Upper lobe of right lung (tissue), 1 donor: ENCODE measurements around the gene OPA1. TPM values are rescaled to one million over a fixed set of nuclear protein-coding genes. Genes with fewer than 3 reads are reported as not detected.

Source experiments
- ATAC-seq: fragments of 200-7000 bp; cut with Tn5 transposase; one replicate; pipeline ENCODE4 v1.9.1; 2020; ENCODE audit warnings: mild to moderate bottlenecking, moderate library complexity
- DNase-seq: peaks from one replicate; pipeline ENCODE4 v3.0.0-alpha.2; 2020
- H3K27ac ChIP-seq: fragments of 200-600 bp; one replicate; pipeline ENCODE4 v1.8.0; 2022
- H3K27me3 ChIP-seq: fragments of 200-600 bp; one replicate; pipeline ENCODE4 v1.8.0; 2022; ENCODE audit warnings: mild to moderate bottlenecking
- H3K36me3 ChIP-seq: fragments of 200-600 bp; one replicate; pipeline ENCODE4 v1.8.0; 2022
- H3K4me1 ChIP-seq: fragments of 200-600 bp; one replicate; pipeline ENCODE4 v1.8.0; 2022
- H3K4me3 ChIP-seq: fragments of 200-600 bp; one replicate; pipeline ENCODE4 v1.8.0; 2022; ENCODE audit warnings: mild to moderate bottlenecking
- H3K9me3 ChIP-seq: fragments of 200-600 bp; one replicate; pipeline ENCODE4 v1.8.0; 2022
- intact Hi-C: fragments of 100-400 bp; cut with DNase I; formaldehyde crosslinking; loops from one replicate; pipeline ENCODE4 v1.11.0; 2022
- total RNA-seq: library from RNA; stranded (reverse); fragmentation: NEBNext Ultra II Directional; extraction: Animal tissue kit (Norgen Biotek cat#: 25700); gene quantifications from one replicate; pipeline ENCODE4 v1.2.1, GENCODE V29; 2021
- TF ChIP-seq, protein P1 (sequence below): fragments of 200-600 bp; IDR thresholded peaks from one replicate; pipeline ENCODE4 v1.8.0; 2022; ENCODE audit warnings: antibody characterized with exemption
- donor health status: DM: no; HTN: yes; CAD: no; lungs with severe emphysema.

The OPA1 gene
- total RNA-seq, 1 donor from 2014 or later, result 46.3 TPM

DNA sequence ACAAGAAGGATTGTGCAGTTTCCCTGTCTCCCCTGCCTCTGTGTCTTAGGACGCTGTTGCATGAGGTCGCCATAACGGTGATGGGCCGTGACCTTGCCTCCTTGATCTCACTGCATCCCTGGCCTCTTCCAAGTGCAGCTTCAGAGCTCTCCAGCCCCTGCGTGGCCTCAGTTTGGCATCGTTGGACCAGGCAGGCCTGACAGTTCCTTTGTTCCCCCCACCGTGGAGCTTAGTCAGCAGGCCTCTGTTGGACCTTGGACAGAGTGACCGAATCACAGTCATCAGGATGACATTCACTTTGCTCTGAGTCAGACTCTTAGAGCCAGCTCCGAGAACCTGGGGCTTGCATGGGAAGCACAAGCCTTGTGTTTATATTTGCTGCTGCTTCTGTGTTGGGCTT is 139.4 kb downstream of the OPA1 start:
- TF ChIP-seq, protein P1, sequence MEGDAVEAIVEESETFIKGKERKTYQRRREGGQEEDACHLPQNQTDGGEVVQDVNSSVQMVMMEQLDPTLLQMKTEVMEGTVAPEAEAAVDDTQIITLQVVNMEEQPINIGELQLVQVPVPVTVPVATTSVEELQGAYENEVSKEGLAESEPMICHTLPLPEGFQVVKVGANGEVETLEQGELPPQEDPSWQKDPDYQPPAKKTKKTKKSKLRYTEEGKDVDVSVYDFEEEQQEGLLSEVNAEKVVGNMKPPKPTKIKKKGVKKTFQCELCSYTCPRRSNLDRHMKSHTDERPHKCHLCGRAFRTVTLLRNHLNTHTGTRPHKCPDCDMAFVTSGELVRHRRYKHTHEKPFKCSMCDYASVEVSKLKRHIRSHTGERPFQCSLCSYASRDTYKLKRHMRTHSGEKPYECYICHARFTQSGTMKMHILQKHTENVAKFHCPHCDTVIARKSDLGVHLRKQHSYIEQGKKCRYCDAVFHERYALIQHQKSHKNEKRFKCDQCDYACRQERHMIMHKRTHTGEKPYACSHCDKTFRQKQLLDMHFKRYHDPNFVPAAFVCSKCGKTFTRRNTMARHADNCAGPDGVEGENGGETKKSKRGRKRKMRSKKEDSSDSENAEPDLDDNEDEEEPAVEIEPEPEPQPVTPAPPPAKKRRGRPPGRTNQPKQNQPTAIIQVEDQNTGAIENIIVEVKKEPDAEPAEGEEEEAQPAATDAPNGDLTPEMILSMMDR, result no peak
- H3K27ac ChIP-seq, result no peak overlapping the region
- intact Hi-C loops, result no loop called here
- no peaks in the 10 kb centered on the region for H3K36me3 ChIP-seq
- ATAC-seq (no peak), DNase-seq (no peak)
- H3K4me1 ChIP-seq, result no peaks in the 10 kb centered on the region
- no peaks in the 10 kb centered on the region for H3K27me3 ChIP-seq
- no peak overlapping the region for H3K4me3 ChIP-seq
- no peaks in the 10 kb centered on the region for H3K9me3 ChIP-seq

DNA sequence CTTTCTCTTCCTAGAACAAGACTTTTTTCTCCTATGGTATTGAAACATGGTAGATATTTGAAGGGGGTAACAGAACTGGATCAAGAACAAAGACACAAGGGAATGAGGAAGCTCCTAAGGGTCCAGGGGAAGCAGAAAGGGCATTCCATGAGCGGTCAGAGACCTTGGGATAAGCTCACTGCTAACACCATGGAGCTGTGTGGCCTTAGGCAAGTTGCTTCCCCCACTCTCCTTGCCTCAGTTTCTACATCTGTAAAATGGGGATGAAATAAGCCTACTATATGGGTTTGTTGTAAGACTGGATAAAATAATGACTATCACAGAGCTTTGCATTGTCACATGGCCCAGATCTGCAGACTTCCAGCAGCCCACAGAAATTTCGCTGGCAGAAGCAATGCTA is 139.8 kb downstream of the OPA1 start:
- H3K27me3 ChIP-seq, result no peaks in the 10 kb centered on the region

DNA sequence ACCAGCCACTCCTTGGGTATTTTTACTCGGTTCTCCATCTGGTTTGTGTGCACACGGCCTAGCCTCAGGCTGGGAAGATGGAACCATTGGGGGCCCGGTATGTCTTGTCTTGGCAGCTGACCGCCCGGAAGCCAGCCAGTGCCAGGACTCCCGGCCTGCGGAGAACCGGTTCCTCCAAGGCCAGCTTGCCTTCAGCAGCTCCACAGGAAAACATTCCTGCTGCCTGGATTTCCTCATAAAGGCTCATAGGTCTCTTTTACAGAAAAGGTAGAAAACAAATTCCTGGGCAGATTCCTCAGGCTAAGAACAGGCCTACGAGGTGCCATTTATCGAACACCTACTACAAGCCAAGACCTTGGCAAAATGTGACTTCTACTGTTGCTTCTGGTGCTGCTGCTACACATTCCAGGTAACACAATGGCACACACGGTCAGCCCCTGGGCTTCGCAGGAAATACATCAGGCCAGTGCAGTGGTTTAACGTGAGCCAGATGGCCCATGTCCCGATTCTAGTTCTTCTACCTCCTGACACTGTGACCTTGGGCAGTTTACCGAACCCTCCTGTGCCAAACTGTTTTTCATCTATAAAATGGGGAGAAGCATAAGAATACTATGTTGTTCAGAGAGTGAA is 141.8 kb downstream of the OPA1 start:
- TF ChIP-seq, protein P1, result no peak
- H3K27me3 ChIP-seq, result no peaks in the 10 kb centered on the region
- no peak overlapping the region for H3K27ac ChIP-seq
- ATAC-seq, result no peak
- intact Hi-C loops, result no loop called here
- no peaks in the 10 kb centered on the region for H3K36me3 ChIP-seq
- DNase-seq, result no peak
- no peaks in the 10 kb centered on the region for H3K4me1 ChIP-seq
- no peaks in the 10 kb centered on the region for H3K9me3 ChIP-seq
- H3K4me3 ChIP-seq, result no peak overlapping the region

More for the DNA sequence above, 139.8 kb downstream of the OPA1 start:
- Histone ChIP-seq H3K27ac (no peak overlapping the region), H3K36me3 (no peaks in the 10 kb centered on the region), H3K4me1 (no peaks in the 10 kb centered on the region), H3K9me3 (no peaks in the 10 kb centered on the region), H3K4me3 (no peak overlapping the region)
- intact Hi-C loops, result no loop called here
- TF ChIP-seq, protein P1, result no peak
- DNase-seq (no peak), ATAC-seq (no peak)

DNA sequence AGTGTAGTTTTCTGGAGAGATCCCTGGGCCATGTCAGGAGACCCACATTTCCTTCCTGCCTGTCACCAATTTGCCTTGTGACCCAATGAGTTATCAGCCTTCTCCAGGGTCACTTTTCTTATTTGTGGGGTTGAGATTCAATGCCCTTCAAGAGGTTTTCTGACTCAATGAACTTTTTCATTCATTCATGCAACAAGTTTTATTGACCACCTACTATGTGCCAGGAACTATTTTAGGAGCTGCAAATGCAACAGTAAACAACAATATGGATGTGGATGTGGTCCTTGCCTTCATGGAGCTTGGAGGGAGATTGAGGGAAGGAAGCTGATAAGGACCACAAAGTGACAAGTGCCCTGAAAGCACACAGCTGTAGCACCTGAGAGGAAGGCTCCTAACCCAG is 142.8 kb downstream of the OPA1 start:
- no peak for ATAC-seq
- H3K27me3 ChIP-seq, result no peaks in the 10 kb centered on the region
- intact Hi-C loops, result no loop called here
- no peak overlapping the region for H3K4me3 ChIP-seq
- H3K9me3 ChIP-seq, result no peaks in the 10 kb centered on the region
- no peak overlapping the region for H3K27ac ChIP-seq
- H3K4me1 ChIP-seq, result no peaks in the 10 kb centered on the region
- DNase-seq, result no peak
- no peaks in the 10 kb centered on the region for H3K36me3 ChIP-seq
- TF ChIP-seq, protein P1, result no peak

DNA sequence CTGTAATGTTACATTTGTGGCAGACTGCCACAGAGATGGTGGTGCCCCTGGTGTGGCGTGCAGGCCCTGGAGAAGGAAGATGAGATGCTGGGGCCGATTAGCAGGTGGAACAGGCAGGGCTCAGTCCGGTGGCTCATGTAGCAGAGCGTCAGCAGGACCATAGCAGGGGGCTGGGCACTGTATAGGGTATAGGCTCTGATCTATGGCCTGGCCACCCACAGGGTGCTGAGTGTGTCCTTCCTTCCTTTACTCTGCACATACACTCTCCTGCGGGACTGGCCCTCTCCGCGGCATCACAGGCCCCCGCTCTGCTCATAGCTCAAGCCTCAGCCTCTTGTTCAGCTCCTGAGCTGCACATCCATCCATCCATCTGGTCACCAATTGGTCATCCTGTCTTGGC is 143.6 kb downstream of the OPA1 start:
- ATAC-seq (peak; percentile 45), DNase-seq (no peak)
- intact Hi-C loops, result no loop called here
- H3K9me3 ChIP-seq, result no peaks in the 10 kb centered on the region
- no peaks in the 10 kb centered on the region for H3K36me3 ChIP-seq
- TF ChIP-seq, protein P1, result no peak
- H3K4me1 ChIP-seq, result no peaks in the 10 kb centered on the region
- H3K27ac ChIP-seq, result no peak overlapping the region
- no peaks in the 10 kb centered on the region for H3K27me3 ChIP-seq
- H3K4me3 ChIP-seq, result no peak overlapping the region

DNA sequence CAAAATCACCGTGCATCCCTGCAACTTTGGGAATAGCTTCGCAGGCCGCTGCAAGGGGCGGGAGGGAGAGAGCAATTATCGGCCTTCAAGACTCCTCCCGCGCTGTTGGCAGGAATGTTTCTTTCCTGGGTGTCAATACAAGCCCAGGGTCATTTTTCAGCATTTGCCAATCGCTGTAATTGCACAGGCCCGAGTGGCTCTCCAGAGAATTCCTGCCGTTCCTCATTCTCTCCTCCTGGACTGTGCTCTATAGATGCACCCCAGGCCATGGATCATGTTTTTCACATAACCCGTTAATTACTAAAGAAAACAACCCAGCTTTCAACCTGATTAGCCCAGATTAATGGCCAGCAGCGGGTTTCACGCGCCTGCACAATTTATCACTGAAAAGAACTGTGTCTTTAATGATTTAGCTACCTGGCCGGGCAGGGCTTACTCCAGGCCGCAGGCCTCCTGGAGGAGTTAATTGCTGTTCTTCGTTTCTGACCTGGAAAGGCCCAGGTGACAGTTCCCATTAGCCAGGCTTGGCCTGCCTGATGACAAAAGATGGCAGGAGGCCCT is 144.3 kb downstream of the OPA1 start:
- intact Hi-C loops, result no loop called here
- no peak overlapping the region for H3K4me3 ChIP-seq
- no peak for ATAC-seq
- no peaks in the 10 kb centered on the region for H3K4me1 ChIP-seq
- TF ChIP-seq, protein P1, result no peak
- no peaks in the 10 kb centered on the region for H3K9me3 ChIP-seq
- no peaks in the 10 kb centered on the region for H3K27me3 ChIP-seq
- no peaks in the 10 kb centered on the region for H3K36me3 ChIP-seq
- no peak overlapping the region for H3K27ac ChIP-seq
- no peak for DNase-seq
